ENCODE results near the gene LURAP1L. TPM values are rescaled to one million over a fixed set of nuclear protein-coding genes. Genes with fewer than 3 reads are reported as not detected.

LURAP1L gene
- polyA plus RNA-seq, 1 donor: 18.8 TPM

GRCh38 chr9:12775679-12776512, 1.1 kb downstream of the LURAP1L start:
- DNase-seq: peak; percentile 88

GRCh38 chr9:12776513-12777055, 1.8 kb downstream of the LURAP1L start:
- DNase-seq: no peak

DNA sequence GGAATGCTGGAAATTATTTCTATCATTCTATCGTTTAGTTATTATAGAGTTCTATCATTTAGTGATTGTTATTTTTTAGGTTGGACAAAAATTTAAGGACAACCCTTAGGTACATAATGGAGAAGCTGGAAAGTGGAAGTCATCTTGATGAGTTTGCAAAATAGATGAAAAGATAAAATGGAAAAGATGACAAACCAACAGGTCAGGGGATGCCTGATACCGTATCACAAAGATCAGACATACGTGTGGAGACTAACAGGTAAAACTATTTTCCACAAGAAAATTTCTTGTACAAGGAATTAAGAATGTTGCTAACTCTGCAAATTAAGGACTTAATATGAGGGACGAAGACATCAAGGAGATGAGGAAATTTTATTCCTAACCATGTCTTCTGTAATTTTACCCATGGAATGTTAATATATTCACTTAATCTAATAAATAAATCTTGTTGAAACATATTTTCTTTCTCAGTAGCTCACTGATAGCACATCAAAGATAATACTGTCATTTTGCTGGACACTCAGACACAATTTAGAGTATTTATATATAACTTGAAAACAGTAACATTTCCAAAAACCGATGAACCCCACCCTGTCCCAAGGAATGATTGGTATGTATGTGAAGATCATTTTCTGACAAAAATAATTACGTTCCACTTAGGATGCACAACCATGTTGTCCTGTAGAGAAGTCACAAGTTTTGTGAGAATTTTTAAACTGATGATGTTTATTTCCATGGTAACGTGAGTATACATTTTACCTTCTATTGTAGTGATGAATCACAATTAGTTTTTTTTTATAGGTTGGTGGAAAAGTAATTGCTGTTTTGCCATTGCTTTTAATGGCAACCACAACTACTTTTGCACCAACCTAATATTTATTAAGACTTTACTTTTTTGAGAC, 2.6 kb downstream of the LURAP1L start:
- DNase-seq: no peak

- no peak for DNase-seq
These were observed 3.6 kb downstream of the LURAP1L start for GRCh38 chr9:12778389-12778788.

GRCh38 chr9:12781226-12781733, 6.5 kb downstream of the LURAP1L start:
- no peak for DNase-seq

DNA sequence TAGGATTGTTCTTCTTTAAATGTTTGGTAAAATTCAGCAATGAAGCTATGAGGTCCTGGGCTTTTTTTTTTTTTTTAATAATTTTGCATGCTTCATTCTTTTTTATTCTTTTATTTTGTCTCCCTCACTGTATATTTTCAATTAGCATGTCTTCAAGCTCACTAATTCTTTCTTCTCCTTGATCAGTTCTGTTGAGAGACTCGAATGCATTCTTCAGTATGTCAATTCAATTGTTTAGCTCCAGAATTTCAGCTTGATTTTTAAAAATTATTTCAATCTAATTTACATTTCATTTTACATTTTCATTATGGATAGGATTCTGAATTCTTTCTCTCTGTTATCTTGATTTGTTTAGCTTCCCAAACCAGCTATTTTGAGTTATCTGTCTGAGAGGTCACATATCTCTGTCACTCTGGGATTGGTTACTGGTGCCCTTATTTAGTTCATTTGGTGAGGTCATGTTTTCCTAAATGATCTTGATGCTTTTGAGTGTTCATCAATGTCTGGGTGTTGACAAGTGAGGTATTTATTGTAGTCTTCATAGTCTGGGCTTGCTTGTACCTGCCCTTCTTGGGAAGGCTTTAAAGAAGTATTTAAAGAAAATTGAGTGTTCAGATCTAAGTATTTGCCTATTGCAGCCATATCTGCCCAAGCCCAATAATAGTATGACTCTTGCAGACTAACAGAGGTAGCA, 9.1 kb downstream of the LURAP1L start:
- DNase-seq: no peak

DNA sequence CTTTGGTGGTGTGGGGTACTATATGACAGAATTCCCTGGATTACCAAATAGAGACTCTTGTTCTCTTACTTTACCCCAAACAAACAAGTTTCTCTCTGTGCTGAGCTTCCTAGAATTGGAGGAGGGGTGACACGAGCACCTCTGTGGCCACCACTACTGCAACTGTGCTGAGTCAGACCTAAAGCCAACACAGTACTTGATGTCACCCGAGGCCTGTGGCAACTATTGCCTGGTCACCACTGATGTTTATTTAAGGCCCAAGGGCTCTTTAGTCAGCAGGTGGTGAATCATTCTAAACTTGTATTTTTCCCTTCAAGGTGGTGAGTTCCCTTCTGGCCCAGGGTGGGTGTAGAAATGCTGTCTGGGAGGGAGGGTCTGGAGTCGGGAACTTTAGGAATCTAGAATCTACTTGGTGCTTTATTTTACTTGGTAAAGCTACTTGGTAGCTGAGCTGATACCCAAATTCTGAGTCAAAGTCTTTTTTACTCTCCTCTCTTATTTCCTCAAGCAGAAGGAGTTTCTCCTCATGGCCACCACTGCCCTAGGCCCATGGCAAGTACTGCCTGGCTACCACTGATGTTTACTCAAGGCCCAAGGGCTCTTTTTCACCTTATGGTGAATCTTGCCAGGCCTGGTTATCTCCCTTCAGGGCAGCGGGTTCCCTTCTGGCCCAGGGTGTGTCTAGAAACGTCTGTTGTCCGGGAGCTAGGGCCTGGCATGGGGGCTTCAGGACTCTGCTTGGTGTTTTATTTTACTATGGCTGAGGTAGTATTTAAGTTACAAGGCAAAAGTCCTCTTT, 9.8 kb downstream of the LURAP1L start:
- DNase-seq: no peak

DNA sequence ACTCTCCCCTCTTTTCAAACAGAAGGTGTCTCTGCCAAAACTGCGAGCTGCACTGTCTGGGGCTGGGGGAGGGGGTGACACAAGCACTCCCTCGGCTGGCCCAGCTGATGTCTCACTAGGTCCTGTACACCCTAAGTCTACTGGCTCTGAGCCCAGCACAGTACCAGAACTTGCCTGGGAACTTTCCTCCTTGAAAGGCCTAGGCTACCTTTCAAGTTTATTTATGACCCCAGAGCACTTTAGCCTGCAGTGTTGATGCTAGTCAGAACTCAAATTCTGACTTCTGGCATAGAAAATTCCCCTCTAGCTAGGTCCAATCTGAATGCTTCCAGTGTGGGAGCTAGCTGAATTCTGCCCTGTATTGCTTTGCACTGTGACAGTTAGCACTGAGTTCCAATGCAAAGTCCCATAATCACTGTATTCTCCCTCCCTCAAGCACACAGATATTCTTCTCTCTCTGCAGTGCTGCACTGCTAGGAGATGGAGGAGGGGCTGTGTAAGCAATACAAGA, 10.5 kb downstream of the LURAP1L start:
- no peak for DNase-seq

- no peak for DNase-seq
These were observed 11.1 kb downstream of the LURAP1L start for GRCh38 chr9:12785941-12786340.

DNA sequence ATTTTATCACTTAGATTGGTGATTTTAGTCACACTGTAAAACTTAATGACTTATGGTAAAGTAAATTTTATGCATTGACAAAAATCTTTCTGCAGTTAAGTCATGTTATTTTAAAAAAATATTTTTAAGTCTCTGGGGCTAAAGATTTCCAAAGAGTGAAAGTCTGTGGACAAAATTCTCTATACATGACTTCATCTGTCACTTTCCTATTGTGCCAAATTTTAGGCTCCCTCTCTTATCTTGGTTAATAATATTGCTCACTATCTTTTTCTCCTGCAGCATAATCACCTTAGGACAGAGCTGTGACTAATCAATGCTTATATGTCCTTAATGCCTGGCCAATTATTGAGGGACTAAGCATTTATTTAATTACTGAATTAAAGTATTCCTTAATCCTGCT, 15.2 kb downstream of the LURAP1L start:
- DNase-seq: no peak

DNA sequence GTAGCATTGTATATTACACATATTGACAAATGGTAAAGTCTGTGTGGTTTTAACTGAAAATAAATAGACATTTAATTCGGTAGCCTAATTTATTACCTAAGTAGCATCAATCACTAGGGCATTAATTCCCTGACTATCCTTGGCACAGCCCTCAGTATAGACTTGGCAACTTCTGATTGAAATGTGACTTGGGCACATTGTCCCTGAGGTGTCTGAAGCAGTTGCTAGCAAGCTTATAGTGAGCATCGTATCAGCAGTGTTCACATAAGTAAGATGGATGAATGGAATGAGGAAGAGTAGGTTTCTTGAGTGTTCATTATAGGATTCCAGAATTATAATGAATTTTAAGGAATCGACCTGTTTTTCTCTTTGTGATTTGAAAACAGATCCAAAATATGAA, 16.1 kb downstream of the LURAP1L start:
- DNase-seq: no peak

DNA sequence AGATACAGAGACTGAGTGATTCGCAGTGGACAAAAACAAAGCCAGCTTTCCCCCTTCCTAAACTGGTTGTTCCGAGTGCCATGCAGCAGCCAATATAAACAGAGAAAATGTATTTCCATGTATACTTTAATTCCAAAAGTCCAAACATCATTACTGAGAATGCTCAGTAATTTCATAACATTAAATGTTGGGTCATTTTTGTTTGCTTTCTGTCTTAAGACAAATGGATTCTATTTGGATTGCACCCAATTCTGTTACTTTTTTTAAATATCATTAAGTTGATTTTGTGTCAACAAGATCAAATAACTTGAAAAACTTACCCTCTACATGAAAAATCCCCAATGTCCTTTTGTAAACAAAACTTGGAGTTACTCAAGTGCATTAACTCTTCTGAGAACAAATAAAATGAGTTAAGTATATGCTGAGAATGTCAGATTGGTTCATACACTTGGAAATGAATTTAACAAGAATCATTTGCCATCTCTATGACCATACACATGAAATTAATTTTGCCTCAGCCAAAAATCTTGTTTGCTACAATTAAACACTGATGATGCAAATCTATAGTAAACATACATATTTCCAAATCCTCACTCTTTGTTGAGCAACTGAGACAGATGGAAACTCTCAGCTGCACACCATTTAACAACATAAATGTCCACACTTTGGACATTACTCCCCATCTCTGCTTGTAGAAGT, 19.4 kb downstream of the LURAP1L start:
- peak; percentile 45 for DNase-seq

- no peak for DNase-seq
These were observed 21.8 kb downstream of the LURAP1L start for GRCh38 chr9:12796601-12797000.

- DNase-seq: no peak
These were observed 22.2 kb downstream of the LURAP1L start for GRCh38 chr9:12797037-12797436.

DNA sequence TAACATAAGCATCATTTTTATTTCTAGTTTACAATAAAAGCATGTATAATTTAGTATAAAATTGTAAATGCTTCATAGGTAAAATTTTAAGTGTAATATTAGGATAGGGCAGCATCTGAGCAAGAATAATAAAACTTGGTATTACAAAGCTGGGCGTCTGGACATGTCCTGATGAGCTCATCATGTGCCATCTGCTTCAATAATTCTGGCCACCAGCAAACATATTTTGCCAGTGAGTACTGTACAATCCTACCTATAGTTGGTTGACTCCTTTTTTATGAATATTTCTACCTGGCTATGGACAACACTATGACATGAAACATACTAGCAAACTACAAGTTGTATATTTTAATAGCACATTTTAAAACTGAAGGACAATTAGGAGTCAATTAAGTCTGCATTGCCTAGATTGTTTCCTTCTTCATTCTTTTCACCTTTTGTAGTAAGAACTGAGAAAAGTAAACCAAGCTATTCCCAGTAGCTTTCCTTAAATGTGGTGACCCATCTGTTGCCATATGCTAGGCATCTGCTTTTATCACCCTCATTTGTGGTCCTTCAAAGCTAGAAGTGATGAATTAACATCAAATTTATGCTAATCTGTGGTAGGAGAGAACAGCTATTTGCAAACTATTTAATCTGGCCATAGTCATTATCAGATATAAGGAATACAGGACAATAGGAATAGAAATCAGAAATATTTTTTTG, 23.4 kb downstream of the LURAP1L start:
- no peak for DNase-seq

- DNase-seq: no peak
These were observed 26.4 kb downstream of the LURAP1L start for GRCh38 chr9:12801187-12801586.

DNA sequence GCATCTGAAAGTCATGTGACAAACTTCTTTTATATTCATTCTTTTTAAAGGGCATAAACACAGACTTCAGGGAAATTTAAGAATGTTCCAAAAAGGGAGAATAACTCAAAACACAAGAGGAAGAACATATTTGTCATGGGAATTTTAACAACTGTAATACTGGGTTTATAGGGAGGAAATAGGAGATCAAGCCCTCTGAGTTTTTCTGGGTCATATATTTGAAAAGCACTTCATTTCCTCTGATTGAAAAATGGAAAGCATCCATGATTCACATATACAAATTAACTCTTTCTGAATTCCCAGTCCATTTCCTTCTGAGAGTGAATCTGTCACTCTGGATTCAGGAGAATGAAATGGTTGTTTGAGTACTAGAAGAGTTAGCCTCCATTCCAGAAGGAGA, 26.8 kb downstream of the LURAP1L start:
- DNase-seq: no peak

- DNase-seq: no peak
These were observed 27.3 kb downstream of the LURAP1L start for GRCh38 chr9:12802093-12802492.

- no peak for DNase-seq
These were observed 33.7 kb downstream of the LURAP1L start for GRCh38 chr9:12808569-12808968.

- no peak for DNase-seq
These were observed 34.9 kb downstream of the LURAP1L start for GRCh38 chr9:12809720-12810119.

Data from left kidney (tissue), 2 donors.